GM12865 (cell line): ENCODE measurements around the gene TRIM44.

Experiments
- DNase-seq: peaks from one replicate; pipeline ENCODE4 v3.0.0; 2010; ENCODE audit warnings: low read depth
- H3K4me3 ChIP-seq: 2 replicates; pipeline ENCODE4 v1.5.1; 2011; ENCODE audit warnings: mild to moderate bottlenecking, low read depth, low read length, control low read depth
- CTCF ChIP-seq: IDR thresholded peaks from 2 replicates; pipeline ENCODE4 v1.5.1; 2011; ENCODE audit warnings: low read length, control low read depth, low read depth, inconsistent platforms; ENCODE audit not compliant: insufficient read depth; ENCODE audit errors: missing control alignments

The TRIM44 gene

GRCh38 chr11:35779409-35779808 is 116.8 kb downstream of the TRIM44 start:
- H3K4me3 ChIP-seq, result no peak overlapping the region
- no peak for DNase-seq
- TF ChIP-seq CTCF, result no peak

GRCh38 chr11:35780951-35781860 is 118.6 kb downstream of the TRIM44 start:
- DNase-seq, result no peak
- no peak overlapping the region for H3K4me3 ChIP-seq
- TF ChIP-seq CTCF, result no peak

GRCh38 chr11:35781861-35782470 is 119.4 kb downstream of the TRIM44 start:
- H3K4me3 ChIP-seq, result no peak overlapping the region
- no peak for DNase-seq
- TF ChIP-seq CTCF, result no peak

- no peak overlapping the region for H3K4me3 ChIP-seq
- TF ChIP-seq CTCF, result no peak
- no peak for DNase-seq
These were observed 121.2 kb downstream of the TRIM44 start for GRCh38 chr11:35783809-35784208.

GRCh38 chr11:35784699-35785098 is 122.1 kb downstream of the TRIM44 start:
- no peak for TF ChIP-seq CTCF
- peak; percentile 19 for DNase-seq
- H3K4me3 ChIP-seq, result no peak overlapping the region

GRCh38 chr11:35785287-35786167 is 123.0 kb downstream of the TRIM44 start:
- no peak overlapping the region for H3K4me3 ChIP-seq
- no peak for TF ChIP-seq CTCF
- DNase-seq, result peak; percentile 41
